ENCODE results near the gene DCX.

GRCh38 chrX:111268506-111268905 is 143.5 kb downstream of the DCX start:
- TF ChIP-seq CTCF (conservative IDR thresholded peaks at IDR 0.05; ENCODE audit: low read depth, low read length) (no peak), RFX5 (IDR thresholded peaks at IDR 0.05; ENCODE audit: low read depth, low read length) (no peak), CHD1 (IDR thresholded peaks at IDR 0.05; ENCODE audit: low read depth, low read length) (no peak), CEBPB (IDR thresholded peaks at IDR 0.05; ENCODE audit: low read depth, low read length) (no peak), RAD21 (IDR thresholded peaks at IDR 0.05; ENCODE audit: low read length) (no peak), POLR2A (IDR thresholded peaks at IDR 0.05; ENCODE audit: low read depth, low read length) (no peak), MAZ (IDR thresholded peaks at IDR 0.05; ENCODE audit: borderline replicate concordance, low read depth, low read length) (no peak)

Measured in IMR-90 (cell line).